Occipital lobe (tissue), 2 donors: ENCODE data around the gene MTUS2. TPM values are rescaled to one million over a fixed set of nuclear protein-coding genes. Genes with fewer than 3 reads are reported as not detected.

Experiments used
- DNase-seq: peaks from one replicate; lab custom pipeline; 2025; lab: John Stamatoyannopoulos, UW
- total RNA-seq: library from RNA; depleted of rRNA; stranded (reverse); fragments of >200 nt; gene quantifications from one replicate; pipeline ENCODE4 v1.2.3, GENCODE V29; 2014

The MTUS2 gene
- total RNA-seq, 1 donor from 2014 or later, result 3.6 TPM

DNA sequence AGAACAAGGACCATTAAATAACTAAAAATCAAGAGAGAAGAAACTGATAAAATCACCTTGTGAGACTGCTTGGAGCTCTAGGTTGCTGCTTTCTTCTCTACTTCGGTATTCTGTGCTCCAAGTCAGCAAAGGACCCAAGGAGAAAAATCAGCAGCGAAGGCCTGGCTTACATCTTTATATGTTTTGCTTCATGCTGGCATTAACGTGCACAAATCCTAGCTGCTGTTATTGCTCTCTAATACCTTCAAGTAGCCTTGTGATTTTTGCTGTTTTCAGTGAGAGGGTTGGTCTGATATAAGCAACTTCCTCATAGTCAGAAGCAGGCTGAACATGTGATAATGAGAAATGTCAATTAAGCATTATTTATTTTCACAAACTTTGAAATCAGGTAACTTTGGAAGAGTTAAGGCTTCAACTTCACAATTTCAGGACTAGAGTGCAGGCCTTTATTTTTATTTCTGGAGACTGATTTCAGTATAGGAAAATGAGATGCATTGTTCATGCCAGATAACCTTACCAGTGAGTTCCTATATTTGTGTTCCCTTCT, 410.2 kb downstream of the MTUS2 start:
- no peak for DNase-seq

GRCh38 chr13:29239653-29240525, 419.8 kb downstream of the MTUS2 start:
- DNase-seq, result no peak

GRCh38 chr13:29254626-29255370, 434.7 kb downstream of the MTUS2 start:
- DNase-seq, result no peak

DNA sequence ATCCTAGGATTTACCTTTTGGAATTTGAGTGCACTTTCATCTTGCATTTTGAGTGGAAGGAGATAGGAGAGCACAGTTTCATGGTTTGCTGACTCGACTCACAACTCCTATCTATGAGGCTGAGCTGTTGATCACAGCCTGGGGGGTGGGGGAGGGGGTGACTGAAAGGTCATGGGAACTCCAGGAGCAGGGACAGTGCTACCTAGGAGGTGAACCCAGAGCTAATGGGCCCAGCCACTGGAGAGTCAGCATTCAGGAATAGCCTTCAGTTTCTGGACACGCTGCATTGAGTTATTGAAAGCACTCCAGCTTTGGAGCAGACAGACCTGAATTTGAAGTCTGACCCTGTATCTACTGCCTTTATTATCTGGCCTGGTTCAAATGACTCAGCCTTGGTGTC, 435.4 kb downstream of the MTUS2 start:
- no peak for DNase-seq

- DNase-seq, result no peak
Observed at GRCh38 chr13:29260684-29261083, 440.5 kb downstream of the MTUS2 start.

GRCh38 chr13:29266261-29266660, 446.1 kb downstream of the MTUS2 start:
- DNase-seq, result no peak

GRCh38 chr13:29266756-29267733, 446.9 kb downstream of the MTUS2 start:
- no peak for DNase-seq

GRCh38 chr13:29270271-29270985, 450.3 kb downstream of the MTUS2 start:
- DNase-seq, result no peak

DNA sequence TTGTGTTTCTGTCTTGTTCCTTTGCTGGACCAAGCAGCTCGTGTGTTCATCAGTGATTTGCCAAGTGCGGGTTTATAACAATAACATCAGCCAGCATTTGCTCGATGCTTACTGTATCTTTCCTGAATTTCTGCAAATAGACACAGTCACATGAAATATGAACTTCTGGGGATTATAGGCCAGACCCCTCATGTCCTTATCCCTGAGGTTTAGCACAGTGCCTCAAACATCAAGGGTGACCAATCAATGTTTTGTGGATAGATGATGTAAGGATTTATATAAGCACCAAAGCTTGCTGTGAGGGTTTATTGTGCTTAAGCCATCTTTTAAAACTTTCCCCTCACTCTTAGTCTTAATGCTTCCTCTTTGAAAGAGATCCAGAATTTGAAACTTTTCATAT, 451.5 kb downstream of the MTUS2 start:
- DNase-seq, result no peak

DNA sequence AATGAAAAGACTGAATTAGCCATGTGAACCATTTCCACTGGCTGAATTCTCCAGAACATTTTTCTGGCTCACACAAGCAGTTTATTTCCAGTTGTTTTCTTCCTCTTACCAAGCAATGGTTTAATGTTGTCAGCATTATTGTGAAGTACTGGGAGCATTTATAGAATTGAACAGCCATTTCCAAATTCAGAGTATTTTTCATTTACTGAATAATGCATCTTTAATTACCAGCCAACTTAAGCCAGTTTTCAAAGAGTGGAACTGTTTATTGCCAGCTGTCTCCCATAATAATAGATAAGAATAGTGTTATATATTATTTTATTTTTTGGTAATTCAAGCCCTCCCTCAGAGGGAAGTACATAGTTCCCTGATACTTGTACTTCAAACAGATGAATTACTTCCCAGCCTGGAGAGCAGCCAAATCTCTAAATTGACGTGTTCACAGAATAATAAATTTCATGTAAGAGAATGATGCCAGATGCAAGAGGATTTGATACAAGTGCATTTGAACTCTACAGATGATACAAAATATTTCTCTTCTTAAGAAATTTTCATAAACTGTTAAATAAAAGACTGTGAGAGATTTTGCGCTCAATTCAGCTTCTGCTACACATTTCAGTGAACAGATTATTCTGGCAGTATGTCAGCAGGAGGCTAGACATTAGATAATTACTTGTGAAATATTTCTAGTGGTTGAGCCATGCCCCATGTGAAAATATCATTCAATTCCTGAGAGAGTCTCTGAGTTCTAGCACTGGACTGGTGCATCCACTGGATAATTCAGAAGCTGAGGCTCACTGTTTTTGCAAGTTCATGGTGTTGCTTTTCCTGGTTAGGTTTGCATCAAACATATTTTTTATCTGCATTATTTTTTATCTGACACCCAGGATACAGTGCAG, 459.5 kb downstream of the MTUS2 start:
- no peak for DNase-seq

GRCh38 chr13:29281932-29282495, 461.9 kb downstream of the MTUS2 start:
- DNase-seq, result peak; percentile 16

DNA sequence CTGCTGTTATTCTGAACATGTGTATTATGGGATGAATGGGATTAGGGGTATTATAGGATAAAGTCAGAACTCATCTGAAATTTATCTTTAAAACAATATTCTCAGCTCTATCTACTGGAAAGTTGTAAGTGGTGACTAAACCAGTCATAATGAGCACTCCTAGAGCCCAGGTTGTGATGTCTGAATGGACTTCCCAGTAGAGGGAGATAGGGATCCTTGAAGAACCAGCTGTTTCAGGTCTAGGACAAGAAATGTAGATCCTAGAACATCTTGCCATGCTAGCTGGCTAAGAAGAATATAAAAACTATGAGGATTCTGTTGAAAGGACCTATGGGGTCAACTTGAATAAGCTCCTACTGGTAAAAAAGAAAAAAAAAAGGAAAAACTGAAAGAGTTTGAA, 464.6 kb downstream of the MTUS2 start:
- DNase-seq, result no peak

- DNase-seq, result no peak
Observed at GRCh38 chr13:29287237-29287636, 467.1 kb downstream of the MTUS2 start.

GRCh38 chr13:29292045-29292444, 471.9 kb downstream of the MTUS2 start:
- no peak for DNase-seq

- DNase-seq, result no peak
Observed at GRCh38 chr13:29294821-29295220, 474.7 kb downstream of the MTUS2 start.

DNA sequence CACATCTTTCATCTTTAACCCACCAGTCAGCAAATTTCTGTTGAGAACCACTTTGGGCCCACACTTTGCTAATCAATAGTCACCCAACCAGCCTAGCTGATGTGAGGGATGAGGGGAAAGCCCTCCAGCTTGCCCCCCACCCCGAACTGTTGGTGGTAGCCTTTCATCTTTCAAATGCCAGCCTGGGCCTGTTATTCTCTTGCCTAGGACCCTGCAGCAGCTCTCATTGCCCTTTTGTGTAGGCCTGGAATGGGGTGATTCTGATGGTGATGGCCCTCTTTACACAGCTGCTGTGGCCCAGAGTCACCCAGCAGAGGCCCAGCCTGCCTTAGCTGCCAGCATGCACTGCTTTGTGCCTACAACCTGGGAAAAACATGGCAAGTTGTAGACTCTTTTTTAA, 480.9 kb downstream of the MTUS2 start:
- DNase-seq, result no peak

DNA sequence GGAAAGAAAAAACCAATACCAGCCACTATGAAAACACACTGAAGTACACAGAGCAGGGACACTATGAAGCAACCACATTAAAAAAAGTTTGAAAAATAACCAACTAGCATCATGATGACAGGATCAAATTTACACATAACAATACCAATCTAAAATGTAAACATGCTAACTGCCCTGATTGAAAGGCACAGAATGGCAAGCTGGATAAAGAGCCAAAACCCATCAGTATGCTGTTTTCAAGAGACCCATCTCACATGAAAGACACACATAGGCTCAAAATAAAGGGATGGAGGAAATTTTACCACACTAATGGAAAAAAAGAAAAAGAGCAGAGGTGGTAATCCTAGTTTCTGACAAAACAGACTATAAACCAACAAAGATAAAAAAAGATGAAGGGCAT, 484.0 kb downstream of the MTUS2 start:
- no peak for DNase-seq

DNA sequence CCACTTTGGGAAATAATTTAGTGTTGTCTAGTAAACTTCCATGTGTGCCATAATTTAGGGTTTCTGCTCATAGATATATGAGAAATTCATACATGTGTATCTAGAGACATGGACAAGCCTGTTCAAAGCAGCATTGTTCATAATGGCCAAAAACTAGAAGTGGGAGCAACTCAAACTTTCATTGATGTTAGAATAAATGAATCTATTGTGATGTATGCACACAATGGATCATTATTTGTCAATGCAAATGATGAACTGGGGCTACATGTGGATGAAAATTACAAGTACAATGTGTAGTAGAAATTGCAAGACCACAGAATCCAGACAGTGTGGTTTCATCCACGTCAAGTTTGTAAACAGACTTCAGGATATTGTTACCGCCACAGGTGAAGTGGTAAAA, 490.7 kb downstream of the MTUS2 start:
- no peak for DNase-seq

- no peak for DNase-seq
Observed at GRCh38 chr13:29315847-29316246, 495.7 kb downstream of the MTUS2 start.
